DMS153 (cell line): ENCODE measurements around the gene ECEL1.

Experiments used
- DNase-seq: peaks from one replicate; lab custom pipeline; 2025; lab: John Stamatoyannopoulos, UW

ECEL1 gene

DNA sequence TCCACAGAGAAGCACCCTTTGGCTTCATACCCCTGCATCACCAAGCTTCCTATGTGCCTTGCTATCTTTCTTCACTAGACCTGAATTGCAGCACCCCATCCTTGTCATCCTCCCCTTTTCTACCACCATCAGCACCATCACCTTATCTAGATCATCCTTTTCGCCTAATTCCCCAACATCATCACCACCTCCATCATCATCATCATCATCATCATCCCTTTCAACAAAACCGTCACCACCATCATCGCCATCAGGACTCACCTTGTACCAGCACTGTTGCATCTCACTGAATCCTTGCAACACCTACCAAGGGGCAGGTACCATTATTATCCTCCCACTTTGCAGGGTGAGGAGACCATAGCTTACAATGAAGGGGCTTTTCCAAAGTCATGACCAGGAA, 10.8 kb upstream of the ECEL1 start:
- no peak for DNase-seq

DNA sequence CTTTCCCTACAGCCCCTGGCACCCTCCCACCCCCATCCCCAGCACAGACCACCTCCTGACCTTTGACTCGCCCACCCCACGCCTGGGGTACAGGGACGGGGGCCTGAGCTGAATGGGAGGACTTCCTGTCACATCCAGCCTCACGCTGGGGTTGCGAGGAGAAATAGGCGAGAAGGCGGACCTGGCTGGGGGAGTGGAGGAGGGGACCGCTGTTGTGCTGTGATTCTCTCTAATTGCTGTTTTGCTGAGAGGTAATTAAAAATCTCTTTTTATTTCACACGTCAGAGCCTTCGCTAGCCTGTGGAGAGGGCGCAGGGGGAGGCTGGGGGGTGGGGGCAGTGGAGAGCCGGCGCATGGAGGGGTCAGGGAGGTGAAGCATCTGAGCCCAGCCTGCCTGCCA, 9.7 kb upstream of the ECEL1 start:
- no peak for DNase-seq

DNA sequence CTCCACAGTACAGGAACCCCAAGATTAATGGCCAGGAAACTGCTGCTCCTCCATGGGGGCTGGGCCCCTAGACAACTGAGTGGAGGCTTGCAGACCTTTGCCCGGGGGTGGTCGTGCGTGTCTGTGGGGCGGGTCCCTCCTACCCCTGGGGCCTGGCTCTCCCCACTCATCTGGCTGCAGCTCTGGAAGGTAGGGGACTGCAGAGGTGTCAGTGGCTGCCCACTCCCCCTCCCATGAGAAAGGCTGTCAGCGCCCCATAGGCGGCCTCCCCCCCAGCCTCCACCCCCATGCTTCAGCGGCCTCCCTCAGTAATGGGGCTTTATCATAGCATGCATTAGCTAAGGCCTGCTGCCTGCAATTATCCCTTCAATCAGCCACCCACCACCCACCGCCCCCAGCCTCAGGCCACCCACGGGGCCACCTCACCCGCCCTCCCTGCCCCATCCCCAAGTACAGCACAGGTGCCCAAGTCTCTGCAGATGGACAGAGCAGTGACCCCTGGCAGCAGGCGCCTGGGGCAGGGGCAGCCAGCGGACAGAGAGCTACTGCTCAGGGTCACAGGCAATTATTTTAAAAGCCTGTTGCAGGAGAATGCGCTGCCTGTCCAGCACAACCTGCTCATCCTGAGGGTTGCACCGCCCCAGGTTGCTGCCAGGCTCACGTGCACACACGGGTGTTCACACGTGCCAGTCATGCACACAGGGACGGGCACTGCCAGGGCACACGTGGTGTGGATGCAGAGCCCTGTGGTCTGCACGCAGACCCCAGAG, 9.1 kb upstream of the ECEL1 start:
- no peak for DNase-seq

DNA sequence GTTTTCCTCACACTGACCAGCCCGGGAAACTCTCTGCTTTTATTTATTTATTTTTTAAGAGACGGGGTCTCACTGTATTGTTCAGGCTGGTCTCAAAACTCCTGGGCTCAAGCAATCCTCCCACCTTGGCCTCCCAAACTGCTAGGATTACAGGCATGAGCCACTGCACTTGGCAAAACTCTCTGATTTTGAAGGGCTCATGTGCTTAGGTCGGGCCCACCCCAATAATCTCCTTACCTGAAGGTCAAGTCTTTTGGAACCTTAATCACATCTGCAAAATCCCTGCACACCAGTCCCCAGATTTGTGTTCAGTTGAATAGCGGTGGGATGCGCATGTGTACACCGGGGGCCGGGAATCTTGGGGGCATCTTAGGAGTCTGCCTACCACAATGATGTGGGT, 7.7 kb upstream of the ECEL1 start:
- DNase-seq: no peak

DNA sequence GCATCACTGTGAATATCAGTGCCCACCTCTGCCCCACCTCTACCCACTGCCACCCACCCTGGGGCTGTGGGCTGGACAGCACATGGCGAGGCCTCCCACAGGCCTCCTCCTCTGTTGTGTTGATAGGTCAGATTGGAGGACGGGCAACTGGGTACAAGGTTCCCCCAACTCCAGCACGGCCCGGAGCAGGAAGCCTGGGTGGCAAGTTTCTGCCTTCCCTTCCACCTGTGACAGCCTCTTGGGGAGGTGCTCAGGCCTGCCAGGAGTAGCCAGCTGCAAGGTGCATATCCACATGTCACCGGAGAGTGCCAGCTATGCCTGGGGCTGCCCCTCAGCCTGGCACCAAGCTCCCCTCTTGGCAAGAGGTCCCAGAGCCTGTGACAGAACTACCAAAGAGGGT, 6.9 kb upstream of the ECEL1 start:
- DNase-seq: no peak

- DNase-seq: no peak
Measured at GRCh38 chr2:232493701-232494474, 6.3 kb upstream of the ECEL1 start.

DNA sequence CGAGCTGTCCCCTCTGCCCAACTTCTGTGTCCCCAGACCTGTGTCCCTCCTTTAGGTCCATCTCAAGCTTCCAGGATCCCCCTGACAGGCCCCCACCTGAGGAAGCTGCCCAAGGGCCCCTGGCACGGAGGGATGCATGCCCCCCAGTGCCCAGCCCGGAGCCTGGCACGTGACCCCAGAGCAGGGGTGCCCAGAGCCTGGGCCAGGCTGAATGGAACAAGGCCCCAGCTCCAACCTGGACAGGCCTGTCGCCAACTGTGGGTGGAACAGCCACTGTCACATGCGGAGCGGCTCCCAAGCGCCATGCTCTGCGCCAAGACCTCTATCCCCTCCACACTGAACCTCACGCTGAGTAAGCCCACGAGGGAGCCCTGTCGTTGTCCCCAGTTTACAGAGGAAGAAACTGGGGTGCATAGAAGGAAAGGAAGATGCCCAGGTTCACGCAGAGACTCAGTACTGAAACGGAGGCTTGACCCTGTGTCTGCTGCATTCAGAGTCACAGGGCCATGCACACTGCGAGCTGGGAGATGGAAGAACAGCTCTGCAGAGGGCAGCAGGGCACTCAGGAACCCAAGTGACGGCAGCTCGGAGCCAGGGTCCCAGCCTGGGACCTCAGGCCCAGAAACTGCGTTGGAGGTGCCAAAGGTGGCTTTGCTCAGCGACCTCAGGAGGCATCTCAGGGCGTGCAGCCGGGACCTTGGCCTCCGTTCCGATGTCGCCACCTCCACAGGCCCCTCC, 5.5 kb upstream of the ECEL1 start:
- no peak for DNase-seq

GRCh38 chr2:232492236-232492848, 4.7 kb upstream of the ECEL1 start:
- no peak for DNase-seq

DNA sequence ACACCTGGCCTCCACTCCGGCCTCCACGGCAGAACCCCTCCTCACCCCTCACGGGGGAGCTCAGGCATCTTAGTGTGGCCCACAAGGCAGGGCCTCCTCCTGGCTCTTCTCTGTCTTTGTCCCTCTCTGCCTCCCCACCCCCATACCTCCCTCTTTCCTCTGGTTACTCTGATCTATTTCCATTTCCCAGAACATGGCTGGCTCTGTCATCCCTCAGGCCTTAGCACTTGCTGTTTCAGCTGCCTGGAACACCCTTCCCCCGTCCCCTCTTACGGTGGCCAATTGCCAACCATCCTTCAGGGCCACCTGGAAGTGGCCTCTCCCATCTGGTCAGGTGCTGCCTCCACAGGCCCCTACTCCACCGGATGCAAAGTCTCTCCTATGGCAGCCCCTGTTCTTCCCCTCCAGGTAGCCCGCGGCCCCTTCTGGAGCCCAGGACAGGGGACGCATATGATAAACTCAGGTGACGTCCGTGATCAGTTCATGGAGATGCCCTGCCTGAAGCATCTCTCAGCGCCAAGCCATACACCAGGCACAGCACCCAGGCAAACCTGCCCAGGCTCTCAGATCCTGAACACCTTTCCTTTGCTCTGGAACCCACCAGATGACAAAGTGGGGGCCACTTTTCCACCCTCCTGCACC, 3.6 kb upstream of the ECEL1 start:
- DNase-seq: no peak

- DNase-seq: no peak
Measured at GRCh38 chr2:232490221-232491138, 2.8 kb upstream of the ECEL1 start.

DNA sequence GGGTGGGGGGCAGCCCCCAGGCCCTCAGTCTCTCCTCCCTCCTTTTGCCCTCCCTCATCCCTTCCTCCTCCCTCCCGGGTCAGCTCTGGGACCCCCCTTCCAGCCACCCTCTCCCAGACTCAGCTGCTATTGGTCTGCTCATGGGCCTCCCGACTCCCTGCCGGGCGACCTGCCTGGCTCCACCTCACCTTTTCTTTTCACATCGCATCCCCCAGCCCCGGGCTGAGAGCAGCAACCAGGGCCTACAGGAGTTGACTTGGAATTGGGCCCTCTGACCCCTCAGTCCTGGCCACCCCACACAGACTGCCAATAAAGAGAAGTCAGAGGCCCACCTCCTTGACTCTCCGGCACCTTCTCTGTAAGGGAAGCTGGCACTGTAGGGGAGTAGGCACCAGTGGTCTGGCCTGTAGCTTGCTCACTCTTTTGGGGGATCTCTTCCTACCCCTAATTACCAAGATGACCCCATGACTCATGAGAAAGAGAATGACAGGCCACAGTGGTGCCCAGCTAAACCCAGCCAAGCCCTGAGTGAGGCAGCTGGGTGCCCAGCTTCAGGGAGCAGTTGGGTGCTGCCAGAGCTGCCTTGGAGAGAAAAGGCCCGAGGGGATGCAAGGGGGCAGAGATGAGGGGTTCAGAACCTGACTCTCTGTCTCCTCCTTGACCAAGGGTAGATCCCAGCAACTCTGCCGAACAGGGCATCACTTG, 2.0 kb upstream of the ECEL1 start:
- DNase-seq: no peak

DNA sequence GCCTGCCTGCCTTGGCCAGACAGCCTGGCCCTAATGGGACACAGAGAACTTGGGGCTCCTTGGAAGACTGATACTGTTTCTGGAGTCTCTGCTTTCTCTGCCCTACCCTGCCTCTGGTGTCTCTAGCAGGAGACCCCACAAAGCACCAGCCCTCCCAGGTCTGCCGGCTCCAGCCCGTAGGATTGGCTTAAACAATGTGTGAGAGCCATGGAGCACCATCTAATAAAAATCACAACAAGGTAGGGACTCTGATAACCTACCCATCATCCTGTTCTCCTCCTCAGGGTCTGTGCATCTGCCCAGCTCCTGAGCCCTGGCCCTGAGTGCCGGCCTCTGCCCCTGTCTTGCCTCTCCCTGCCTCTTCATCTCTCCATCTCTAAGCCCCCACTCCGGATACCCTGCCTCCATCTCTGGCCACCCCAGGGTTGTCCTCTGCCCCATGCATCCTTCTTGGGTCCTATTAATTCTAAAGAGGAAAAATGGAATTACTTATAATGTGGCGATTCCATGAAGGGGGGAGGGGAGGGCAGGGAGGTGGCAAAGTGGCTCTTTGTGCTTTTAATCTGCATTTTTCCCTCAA, 1.2 kb upstream of the ECEL1 start:
- DNase-seq: no peak

GRCh38 chr2:232488097-232488711, 570 bp upstream of the ECEL1 start:
- no peak for DNase-seq

DNA sequence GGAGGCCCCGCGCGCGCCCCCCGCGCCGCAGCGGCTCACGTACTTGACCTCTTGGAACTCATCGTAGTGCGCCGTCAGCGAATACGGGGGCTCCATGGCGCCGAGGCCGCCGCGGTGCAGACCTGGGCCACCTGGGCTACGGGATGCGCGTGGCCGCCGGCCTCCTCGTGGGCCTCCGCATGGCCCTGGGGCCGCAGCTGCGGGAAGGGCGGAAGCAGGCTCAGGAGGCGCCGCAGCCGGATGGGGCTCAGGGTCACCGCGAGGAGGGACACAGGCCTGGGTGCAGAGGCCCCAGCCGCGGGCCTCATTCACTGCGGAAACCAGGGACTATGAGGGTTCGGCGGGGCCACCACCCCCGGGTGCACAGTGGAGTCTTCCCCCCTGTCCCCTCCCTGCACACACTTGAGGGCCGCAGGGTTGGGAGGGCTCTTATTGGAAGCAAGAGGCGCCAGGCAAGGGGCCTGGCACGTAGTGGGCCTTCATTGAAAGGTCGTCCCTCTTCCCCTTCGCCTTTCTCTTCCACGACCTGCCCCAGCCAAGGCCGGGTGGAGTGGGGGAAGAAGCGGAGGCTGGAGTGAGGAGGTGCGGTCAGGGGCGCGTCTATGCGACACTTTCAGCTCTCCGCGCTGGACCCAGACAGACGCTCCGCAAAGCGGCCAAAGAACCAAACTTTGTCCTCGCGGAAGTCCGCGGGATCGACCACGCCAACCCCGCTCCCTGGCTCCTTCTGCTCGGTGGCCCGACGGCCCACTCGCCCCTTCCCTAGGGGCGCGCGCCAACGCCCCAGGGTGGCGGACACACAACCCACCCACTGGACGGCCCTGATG, 863 bp downstream of the ECEL1 start:
- no peak for DNase-seq

- no peak for DNase-seq
Measured at GRCh38 chr2:232485757-232486557, 1.7 kb downstream of the ECEL1 start.

DNA sequence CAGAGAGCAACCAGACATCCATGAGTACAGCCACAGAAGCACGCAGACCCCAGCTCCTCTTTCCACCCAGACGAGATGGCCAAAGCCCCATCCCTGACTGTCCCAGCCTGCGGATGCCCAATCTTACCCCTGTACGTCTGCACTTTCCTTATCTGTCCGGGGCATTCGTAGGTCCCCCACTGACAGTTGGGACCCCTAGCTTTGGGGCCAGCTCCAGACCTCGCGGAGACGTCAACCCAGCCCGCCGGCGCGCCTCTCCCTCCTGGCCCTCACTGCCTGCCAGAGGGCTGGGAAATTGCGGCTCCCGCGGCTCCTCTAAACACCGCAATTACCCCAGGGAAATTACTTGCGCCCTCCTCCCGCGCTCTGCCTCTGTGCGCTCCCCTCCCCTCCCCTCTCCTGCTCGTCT, 2.3 kb downstream of the ECEL1 start:
- DNase-seq: no peak

GRCh38 chr2:232484628-232485347, 2.8 kb downstream of the ECEL1 start:
- no peak for DNase-seq
